Measurements from ENCODE around the gene SESTD1. TPM values are rescaled to one million over a fixed set of nuclear protein-coding genes. Genes with fewer than 3 reads are reported as not detected.

SESTD1 gene
- total and polyA plus RNA-seq, 9 of the 15 experiments (the other 6 are each of a cell fraction or from before 2014, with no cell fraction given) = 0.32 to 5.6 (median 2.1) TPM

DNA sequence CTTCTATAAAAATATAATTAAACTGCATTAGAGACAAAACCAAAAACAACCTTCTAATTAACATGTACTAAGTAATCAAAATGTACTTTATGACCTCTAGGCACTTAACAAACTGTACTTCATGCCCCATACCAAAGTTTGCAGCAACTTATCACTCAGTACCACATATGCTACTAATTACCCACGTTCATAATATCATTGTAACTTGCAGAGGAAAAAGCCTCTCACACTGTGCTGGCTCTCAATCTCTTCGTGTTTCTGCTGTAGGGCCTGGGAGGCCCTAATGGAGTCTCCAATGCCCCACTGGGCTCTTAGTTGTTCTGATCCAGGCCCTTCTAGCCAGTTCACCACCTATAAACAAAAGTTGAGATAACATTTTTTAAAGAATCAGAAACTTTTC is 132.6 kb downstream of the SESTD1 start:
- in situ Hi-C loops (cut with MboI) = no loop called here
- intact Hi-C loops (cut with micrococcal nuclease) = loop anchor here (10.0 kb wide), 1 partner anchor 367 kb away; no protein-coding TSS in a partner anchor
- BruUV-seq (replicated peaks) = no TSS peak
- 3% methylated on average over 2 of the region's 2 CpGs for WGBS (ENCODE audit: insufficient coverage, low coverage, missing lambda C conversion rate)
- FAIRE-seq = no peak
- Histone ChIP-seq H3K9me3 (replicated peaks; ENCODE audit: control insufficient read depth, insufficient read depth, low read depth, low read length) (no peaks in the 10 kb centered on the region), H2AFZ (ENCODE audit: low read depth, low read length) (no peak overlapping the region), H3K4me3 (no peak overlapping the region), H3K9ac (ENCODE audit: insufficient read depth in 1 of 2, low read depth in 2 of 2, low read length in 2 of 2) (no peak overlapping the region), H4K20me1 (replicated peaks; ENCODE audit: control insufficient read depth, insufficient read depth, low read length) (no peaks in the 10 kb centered on the region), H3K27me3 (ENCODE audit: control insufficient read depth in 2 of 2, insufficient read depth in 2 of 2, low read length in 2 of 2) (no peaks in the 10 kb centered on the region), H3K4me2 (ENCODE audit: insufficient read depth, low read length) (no peak overlapping the region), H3K9me1 (ENCODE audit: control insufficient read depth, insufficient read depth, low read length) (no peaks in the 10 kb centered on the region), H3K27ac (ENCODE audit: extremely low read depth, low read depth, low read length) (no peak overlapping the region), H3K79me2 (ENCODE audit: control insufficient read depth, insufficient read depth, low read length) (no peaks in the 10 kb centered on the region), H3K36me3 (ENCODE audit: control insufficient read depth, insufficient read depth, low read length) (no peaks in the 10 kb centered on the region), H3K4me1 (replicated peaks in 1 of 2; ENCODE audit: control insufficient read depth in 2 of 2, insufficient read depth in 2 of 2, low read length in 2 of 2) (no peaks in the 10 kb centered on the region)
- no peak for DNase-seq (ENCODE audit: extremely low read depth in 1 of 4, low spot score in 3 of 4)
- POLR2A ChIA-PET = no interaction called here
- CTCF ChIA-PET (ENCODE audit: low intra/inter-chr PET ratio) = no interaction called here
- TF ChIP-seq, protein P1, sequence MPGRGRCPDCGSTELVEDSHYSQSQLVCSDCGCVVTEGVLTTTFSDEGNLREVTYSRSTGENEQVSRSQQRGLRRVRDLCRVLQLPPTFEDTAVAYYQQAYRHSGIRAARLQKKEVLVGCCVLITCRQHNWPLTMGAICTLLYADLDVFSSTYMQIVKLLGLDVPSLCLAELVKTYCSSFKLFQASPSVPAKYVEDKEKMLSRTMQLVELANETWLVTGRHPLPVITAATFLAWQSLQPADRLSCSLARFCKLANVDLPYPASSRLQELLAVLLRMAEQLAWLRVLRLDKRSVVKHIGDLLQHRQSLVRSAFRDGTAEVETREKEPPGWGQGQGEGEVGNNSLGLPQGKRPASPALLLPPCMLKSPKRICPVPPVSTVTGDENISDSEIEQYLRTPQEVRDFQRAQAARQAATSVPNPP (IDR thresholded peaks at IDR 0.05; ENCODE audit: borderline replicate concordance, insufficient read depth, insufficient read length) = no peak
- TF ChIP-seq, protein P2, sequence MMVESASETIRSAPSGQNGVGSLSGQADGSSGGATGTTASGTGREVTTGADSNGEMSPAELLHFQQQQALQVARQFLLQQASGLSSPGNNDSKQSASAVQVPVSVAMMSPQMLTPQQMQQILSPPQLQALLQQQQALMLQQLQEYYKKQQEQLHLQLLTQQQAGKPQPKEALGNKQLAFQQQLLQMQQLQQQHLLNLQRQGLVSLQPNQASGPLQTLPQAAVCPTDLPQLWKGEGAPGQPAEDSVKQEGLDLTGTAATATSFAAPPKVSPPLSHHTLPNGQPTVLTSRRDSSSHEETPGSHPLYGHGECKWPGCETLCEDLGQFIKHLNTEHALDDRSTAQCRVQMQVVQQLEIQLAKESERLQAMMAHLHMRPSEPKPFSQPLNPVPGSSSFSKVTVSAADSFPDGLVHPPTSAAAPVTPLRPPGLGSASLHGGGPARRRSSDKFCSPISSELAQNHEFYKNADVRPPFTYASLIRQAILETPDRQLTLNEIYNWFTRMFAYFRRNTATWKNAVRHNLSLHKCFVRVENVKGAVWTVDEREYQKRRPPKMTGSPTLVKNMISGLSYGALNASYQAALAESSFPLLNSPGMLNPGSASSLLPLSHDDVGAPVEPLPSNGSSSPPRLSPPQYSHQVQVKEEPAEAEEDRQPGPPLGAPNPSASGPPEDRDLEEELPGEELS (CRISPR knock-in tag; IDR thresholded peaks at IDR 0.05; ENCODE audit: borderline replicate concordance) = no peak
- TF ChIP-seq L3MBTL2 (IDR thresholded peaks at IDR 0.05) = no peak
- TF ChIP-seq ARNT (IDR thresholded peaks at IDR 0.05) = no peak
- no peak for TF ChIP-seq LCOR (CRISPR knock-in tag; IDR thresholded peaks at IDR 0.05)
- TF ChIP-seq POLR2G (IDR thresholded peaks at IDR 0.05; ENCODE audit: low read depth, low read length) = no peak
- TF ChIP-seq NFRKB (IDR thresholded peaks at IDR 0.05; ENCODE audit: low read depth) = no peak
- TF ChIP-seq ZBTB34 (CRISPR knock-in tag; IDR thresholded peaks at IDR 0.05) = no peak
- TF ChIP-seq STAT5B (CRISPR knock-in tag; IDR thresholded peaks at IDR 0.05) = no peak
- no peak for ATAC-seq

Data from K562 (cell line).